GM19240 (cell line): ENCODE results near the gene GON4L.
"Not testable (repeated sequence)": the region's sequence is repeated elsewhere in the genome, so short reads cannot be mapped to it uniquely, and the experiment has no call there.

Experiments used
- DNase-seq: peaks from one replicate; pipeline ENCODE4 v3.0.0; 2011; ENCODE audit warnings: low spot score; ENCODE audit not compliant: insufficient read length

GON4L gene

DNA sequence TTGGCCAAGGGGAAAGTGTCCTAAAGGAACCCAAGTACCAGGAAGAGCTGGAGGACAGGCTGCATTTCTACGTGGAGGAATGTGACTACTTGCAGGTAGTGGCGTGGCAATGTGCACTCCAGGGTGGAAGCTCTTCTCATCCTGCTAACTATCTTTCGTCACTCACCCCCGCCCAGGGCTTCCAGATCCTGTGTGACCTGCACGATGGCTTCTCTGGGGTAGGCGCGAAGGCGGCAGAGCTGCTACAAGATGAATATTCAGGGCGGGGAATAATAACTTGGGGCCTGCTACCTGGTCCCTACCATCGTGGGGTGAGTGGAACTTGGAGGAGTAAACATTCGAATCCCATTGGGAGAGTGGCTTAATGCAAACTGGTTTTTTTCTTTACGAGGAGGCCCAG lies 109.4 kb downstream of the GON4L start:
- DNase-seq, result not testable (repeated sequence)

GRCh38 chr1:155745284-155746228 lies 111.5 kb downstream of the GON4L start:
- DNase-seq, result peak; percentile 33

- no peak for DNase-seq
Measured at GRCh38 chr1:155744711-155745283, 112.2 kb downstream of the GON4L start.

GRCh38 chr1:155741908-155742307 lies 115.1 kb downstream of the GON4L start:
- DNase-seq, result no peak

DNA sequence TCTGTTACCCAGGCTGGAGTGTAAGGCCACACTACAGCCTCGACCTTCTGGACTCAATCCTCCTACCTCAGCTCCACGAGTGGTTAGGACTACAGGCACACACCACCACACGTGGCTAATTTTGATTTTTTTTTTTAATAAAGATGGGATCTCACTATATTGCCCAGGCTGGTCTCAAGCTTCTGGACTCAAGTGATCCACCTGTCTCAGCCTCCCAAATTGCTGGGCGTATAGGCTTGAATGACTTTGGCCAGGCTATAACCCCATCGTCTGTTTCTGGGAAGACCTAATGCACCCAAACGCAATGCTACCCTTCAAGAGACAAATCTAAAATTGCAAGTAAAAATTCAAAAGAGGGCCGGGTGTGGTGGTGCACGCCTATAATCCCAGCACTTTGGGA lies 116.0 kb downstream of the GON4L start:
- no peak for DNase-seq

GRCh38 chr1:155729031-155729898 lies 127.7 kb downstream of the GON4L start:
- DNase-seq, result peak; percentile 3

DNA sequence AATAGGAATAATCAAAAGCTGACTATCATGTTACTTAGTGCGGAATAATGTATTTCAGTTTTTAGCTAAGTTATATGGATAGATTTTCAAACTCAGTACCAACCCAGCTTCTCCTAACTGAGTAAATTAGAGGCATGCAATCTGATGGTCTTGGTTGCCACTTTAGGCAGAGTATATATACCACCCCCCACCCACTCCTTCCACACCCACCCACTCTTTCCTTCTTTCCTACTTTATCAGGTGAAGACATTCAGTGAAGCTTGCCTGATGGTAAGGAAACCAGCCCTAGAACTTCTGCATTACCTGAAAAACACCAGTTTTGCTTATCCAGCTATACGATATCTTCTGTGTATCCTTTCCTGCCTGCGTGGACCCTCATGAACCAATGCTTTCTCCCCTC lies 131.9 kb downstream of the GON4L start:
- no peak for DNase-seq

GRCh38 chr1:155719703-155720102 lies 137.3 kb downstream of the GON4L start:
- no peak for DNase-seq

- not testable (repeated sequence) for DNase-seq
Measured at GRCh38 chr1:155718524-155719115, 138.4 kb downstream of the GON4L start.

DNA sequence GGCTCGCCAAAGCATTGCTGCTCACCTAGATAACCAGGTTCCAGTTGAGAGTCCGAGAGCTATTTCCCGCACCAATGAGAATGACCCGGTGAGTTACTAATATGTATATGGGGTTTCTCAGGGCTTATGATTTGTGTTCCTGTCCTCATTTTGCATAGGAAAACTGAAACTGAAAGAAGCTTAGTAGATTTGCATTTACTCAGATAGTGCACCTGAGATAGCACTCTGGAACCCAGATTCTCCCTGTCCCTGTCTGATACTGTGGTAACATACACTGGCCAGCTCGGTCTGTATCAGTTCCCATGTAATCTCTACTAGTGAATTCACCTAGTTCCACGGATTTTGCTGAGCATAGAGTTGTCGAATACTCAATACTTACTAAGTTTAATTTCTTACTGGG lies 140.0 kb downstream of the GON4L start:
- peak; percentile 8 for DNase-seq

DNA sequence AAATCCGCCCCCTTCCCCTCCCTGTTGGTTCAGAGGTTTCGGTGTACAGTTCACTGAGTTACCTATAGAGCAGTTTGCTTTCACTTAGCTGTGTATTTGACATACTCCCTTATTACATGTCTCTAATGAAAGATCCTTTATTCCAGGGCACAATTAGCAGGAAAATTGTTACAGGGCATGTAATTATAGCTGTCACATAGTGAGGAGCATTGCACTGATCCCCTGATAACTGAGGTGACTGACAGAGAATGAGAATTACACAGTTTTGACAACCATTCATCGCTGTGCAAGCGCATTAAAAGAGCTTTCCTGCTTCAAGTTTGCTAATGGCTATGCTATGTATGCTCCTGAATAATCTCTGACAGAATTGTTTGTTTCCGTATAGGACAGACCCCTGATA lies 141.2 kb downstream of the GON4L start:
- no peak for DNase-seq

- not testable (repeated sequence) for DNase-seq
Measured at GRCh38 chr1:155715056-155715455, 142.0 kb downstream of the GON4L start.

GRCh38 chr1:155713075-155713474 lies 143.9 kb downstream of the GON4L start:
- DNase-seq, result no peak

DNA sequence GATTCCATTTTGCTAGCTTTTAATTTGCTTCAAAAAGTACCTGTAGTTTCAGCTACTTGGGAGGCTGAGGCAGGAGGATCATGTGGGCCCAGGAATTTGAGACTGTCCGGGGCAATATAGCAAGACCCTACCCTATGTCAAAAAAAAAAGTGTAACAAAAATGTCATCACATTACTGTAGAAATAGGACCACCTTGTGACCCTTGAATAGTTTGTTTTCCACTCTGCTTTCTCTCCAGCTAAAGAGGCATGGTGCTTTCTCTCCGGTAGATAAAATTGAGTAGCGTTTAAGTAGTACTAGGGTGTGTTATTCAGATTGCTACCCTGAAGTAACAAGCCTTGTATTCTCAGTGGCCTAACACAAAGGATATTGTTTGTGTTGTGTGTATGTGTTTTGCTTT lies 144.4 kb downstream of the GON4L start:
- not testable (repeated sequence) for DNase-seq

- DNase-seq, result not testable (repeated sequence)
Measured at GRCh38 chr1:155711457-155711856, 145.6 kb downstream of the GON4L start.

- no peak for DNase-seq
Measured at GRCh38 chr1:155709391-155709790, 147.6 kb downstream of the GON4L start.

GRCh38 chr1:155706139-155706538 lies 150.9 kb downstream of the GON4L start:
- no peak for DNase-seq

DNA sequence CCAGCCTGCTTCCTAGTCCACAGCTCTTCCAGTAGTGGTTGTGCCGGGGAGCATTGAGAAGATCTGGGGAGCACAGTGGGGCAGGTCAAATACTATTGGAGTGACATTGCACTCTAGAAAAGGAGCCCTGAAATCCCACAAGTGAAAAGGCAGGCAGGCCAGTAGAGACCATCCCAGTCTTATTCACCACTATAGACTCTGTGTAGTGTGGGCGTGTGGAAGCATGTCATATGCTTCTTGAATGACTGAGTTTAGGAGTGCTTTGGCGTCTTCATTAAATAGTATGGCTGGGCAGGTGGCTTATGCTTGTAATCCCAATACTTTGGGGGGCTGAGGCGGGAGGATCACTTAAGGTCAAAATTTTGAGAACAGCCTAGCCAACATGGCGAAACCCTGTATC lies 152.6 kb downstream of the GON4L start:
- not testable (repeated sequence) for DNase-seq

- DNase-seq, result no peak
Measured at GRCh38 chr1:155703216-155703615, 153.8 kb downstream of the GON4L start.

DNA sequence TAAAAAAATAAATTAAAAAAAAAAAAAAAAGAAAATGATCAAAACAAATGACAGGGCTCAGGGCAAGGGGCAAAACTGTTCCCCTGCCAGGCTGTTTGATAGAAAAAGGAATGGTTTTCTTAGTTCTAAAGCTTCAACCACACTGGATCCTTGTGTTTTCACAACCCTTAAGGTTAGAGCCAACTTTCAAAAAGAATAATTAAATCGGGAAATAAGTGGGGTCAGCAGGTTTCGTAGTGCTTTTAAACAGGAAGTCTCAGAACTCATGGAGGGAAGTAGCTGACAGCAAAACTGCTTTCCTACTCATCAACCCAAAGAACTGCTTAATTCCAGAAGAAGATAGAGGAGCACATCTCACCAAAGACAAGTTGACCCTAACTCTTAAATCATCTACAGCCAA lies 155.3 kb downstream of the GON4L start:
- DNase-seq, result not testable (repeated sequence)
